Measurements from ENCODE around the gene AGPAT2.
A peak's percentile ranks its signal among the peaks of the same experiment; 100 is the strongest.

The AGPAT2 gene

DNA sequence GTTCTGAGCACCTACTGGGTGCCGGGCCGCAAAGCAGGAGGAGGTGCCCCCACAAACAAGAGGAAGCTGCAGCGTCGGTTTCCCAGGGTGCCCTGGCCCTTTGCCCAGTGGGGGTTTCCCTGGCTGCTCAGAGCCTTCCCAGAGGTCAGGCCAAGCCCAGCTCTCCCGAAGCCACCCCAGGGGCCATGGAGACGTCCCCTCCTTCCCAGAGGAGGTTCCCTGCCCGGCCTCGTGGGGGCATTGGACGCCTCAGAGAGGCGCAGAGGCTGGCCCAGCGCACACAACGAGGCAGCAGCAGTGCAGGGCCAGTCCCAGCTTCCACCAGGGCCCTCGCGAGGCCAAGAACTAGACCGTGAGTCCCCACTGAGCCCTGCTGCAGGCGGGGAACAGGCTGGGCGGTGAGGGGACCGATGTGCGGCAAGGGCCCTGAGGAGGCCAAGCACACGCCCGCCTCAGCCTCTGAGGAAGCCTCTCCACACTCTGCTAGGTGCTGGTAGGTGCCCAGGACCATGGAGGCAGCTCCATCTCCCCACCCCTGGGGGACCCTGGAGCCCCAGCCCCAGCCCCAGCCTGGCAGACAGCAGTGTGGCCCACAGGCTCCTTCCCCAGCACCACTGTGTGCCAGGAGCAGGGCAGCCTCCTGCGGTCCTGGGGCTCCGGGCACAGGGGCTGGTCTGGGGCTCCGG, 32.1 kb upstream of the AGPAT2 start:
- peaks cover 49% of the 10 kb centered on the region for H3K27me3 ChIP-seq
- TF ChIP-seq, protein P1, sequence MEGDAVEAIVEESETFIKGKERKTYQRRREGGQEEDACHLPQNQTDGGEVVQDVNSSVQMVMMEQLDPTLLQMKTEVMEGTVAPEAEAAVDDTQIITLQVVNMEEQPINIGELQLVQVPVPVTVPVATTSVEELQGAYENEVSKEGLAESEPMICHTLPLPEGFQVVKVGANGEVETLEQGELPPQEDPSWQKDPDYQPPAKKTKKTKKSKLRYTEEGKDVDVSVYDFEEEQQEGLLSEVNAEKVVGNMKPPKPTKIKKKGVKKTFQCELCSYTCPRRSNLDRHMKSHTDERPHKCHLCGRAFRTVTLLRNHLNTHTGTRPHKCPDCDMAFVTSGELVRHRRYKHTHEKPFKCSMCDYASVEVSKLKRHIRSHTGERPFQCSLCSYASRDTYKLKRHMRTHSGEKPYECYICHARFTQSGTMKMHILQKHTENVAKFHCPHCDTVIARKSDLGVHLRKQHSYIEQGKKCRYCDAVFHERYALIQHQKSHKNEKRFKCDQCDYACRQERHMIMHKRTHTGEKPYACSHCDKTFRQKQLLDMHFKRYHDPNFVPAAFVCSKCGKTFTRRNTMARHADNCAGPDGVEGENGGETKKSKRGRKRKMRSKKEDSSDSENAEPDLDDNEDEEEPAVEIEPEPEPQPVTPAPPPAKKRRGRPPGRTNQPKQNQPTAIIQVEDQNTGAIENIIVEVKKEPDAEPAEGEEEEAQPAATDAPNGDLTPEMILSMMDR (IDR thresholded peaks at IDR 0.05), result no peak
- no peak overlapping the region for H3K4me3 ChIP-seq (ENCODE audit: low read depth in 1 of 2, low read length in 1 of 2)
- H3K9me3 ChIP-seq, result no peaks in the 10 kb centered on the region
- peaks cover 38% of the 10 kb centered on the region for H3K36me3 ChIP-seq
- peaks cover 16 to 21% of the 10 kb centered on the region in 2 experiments for H3K4me1 ChIP-seq (ENCODE audit: control insufficient read depth in 1 of 2, insufficient read depth in 1 of 2, low read depth in 1 of 2, low read length in 1 of 2)
- no peak overlapping the region for H3K27ac ChIP-seq

DNA sequence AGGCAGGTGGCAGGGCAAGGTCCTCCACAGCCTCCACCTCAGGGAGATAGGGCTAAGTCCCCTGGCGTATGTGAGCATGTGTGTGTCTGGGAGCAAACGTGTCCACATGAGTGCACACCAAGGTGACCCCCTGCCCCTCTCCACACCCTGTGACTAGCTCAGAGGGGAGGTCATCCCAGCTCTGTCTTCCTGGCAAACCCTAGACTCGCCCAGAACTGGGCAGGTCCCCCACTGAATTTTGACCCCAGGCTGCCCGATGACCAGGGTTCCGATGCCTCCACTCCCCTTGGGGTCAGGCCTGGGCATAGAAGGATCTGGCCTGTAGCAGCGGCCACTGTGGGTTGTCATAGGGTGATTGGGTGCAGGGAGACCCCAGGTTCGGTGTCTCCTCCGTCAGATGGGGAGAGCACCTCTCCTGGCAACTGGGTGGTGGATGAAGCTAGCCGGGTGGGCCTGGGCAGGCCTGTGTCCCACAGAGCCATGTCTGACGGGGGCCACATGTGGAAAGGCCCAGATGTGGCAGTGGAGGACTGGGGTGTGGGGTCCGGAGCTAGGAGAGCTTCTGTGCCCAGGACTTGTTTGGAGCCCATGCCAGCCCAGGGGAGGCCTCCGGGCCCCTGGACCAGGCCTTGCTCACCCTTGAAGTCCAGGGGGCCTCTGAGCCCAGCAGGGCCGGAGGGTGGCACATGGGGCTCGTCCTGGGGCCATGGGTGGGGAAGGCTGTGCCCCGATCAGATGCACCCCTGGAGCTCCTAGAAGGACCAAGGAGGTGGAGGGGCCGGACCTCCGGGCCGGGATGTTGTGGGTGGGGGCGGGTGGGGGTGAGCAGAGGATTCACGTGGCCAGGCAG, 31.3 kb upstream of the AGPAT2 start:
- Histone ChIP-seq H3K27ac (no peak overlapping the region), H3K4me1 (ENCODE audit: control insufficient read depth in 1 of 2, insufficient read depth in 1 of 2, low read depth in 1 of 2, low read length in 1 of 2) (peaks cover 22 to 28% of the 10 kb centered on the region in 2 experiments), H3K36me3 (peaks cover 30% of the 10 kb centered on the region), H3K4me3 (ENCODE audit: low read depth in 1 of 2, low read length in 1 of 2) (no peak overlapping the region), H3K9me3 (no peaks in the 10 kb centered on the region), H3K27me3 (peaks cover 57% of the 10 kb centered on the region)
- TF ChIP-seq, protein P1 (IDR thresholded peaks at IDR 0.05), result no peak

DNA sequence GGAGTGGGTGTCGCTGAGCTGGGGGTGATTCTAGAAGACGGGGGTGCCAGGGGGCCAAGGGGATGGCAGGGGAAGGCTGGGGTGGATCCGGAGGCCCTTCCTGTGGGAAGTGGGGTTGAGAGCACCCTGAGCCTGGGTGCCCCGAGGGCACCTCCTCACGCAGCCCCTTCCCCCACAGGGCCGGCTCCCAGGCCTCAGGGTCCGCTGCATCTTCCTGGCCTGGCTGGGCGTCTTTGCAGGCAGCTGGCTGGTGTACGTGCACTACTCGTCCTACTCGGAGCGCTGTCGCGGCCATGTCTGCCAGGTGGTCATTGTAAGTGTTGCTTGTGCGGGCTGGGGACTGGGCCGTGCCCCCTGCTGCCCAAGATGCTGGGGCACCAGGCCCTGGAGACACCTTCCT, 30.1 kb upstream of the AGPAT2 start:
- H3K4me3 ChIP-seq (ENCODE audit: low read depth in 1 of 2, low read length in 1 of 2), result no peak overlapping the region
- H3K27ac ChIP-seq, result no peak overlapping the region
- H3K9me3 ChIP-seq, result no peaks in the 10 kb centered on the region
- H3K36me3 ChIP-seq, result peaks cover 19% of the 10 kb centered on the region
- peaks cover 30 to 38% of the 10 kb centered on the region in 2 experiments for H3K4me1 ChIP-seq (ENCODE audit: control insufficient read depth in 1 of 2, insufficient read depth in 1 of 2, low read depth in 1 of 2, low read length in 1 of 2)
- TF ChIP-seq, protein P1 (IDR thresholded peaks at IDR 0.05), result no peak
- peaks cover 69% of the 10 kb centered on the region for H3K27me3 ChIP-seq

- H3K4me3 ChIP-seq (ENCODE audit: low read depth in 1 of 2, low read length in 1 of 2), result peak overlapping the region in 1 of 2 experiments; percentile 13
- H3K27me3 ChIP-seq, result peaks cover 92% of the 10 kb centered on the region
- TF ChIP-seq, protein P1 (IDR thresholded peaks at IDR 0.05), result no peak
- no peaks in the 10 kb centered on the region for H3K36me3 ChIP-seq
- no peak overlapping the region for H3K27ac ChIP-seq
- H3K4me1 ChIP-seq (ENCODE audit: control insufficient read depth in 1 of 2, insufficient read depth in 1 of 2, low read depth in 1 of 2, low read length in 1 of 2), result peaks cover 37 to 44% of the 10 kb centered on the region in 2 experiments
- no peaks in the 10 kb centered on the region for H3K9me3 ChIP-seq
Measured at GRCh38 chr9:136714893-136715274, 27.6 kb upstream of the AGPAT2 start.

- peak overlapping the region in 1 of 2 experiments; percentile 13 for H3K4me3 ChIP-seq (ENCODE audit: low read depth in 1 of 2, low read length in 1 of 2)
- H3K36me3 ChIP-seq, result no peaks in the 10 kb centered on the region
- H3K27me3 ChIP-seq, result peaks cover 90% of the 10 kb centered on the region
Measured at GRCh38 chr9:136714096-136714892, 27.0 kb upstream of the AGPAT2 start.

More at GRCh38 chr9:136714096-136714892, 27.0 kb upstream of the AGPAT2 start:
- TF ChIP-seq, protein P1 (IDR thresholded peaks at IDR 0.05), result no peak
- no peaks in the 10 kb centered on the region for H3K9me3 ChIP-seq
- peaks cover 34 to 39% of the 10 kb centered on the region in 2 experiments for H3K4me1 ChIP-seq (ENCODE audit: control insufficient read depth in 1 of 2, insufficient read depth in 1 of 2, low read depth in 1 of 2, low read length in 1 of 2)
- no peak overlapping the region for H3K27ac ChIP-seq
